Head of caudate nucleus (tissue), 42 donors: ENCODE measurements around the gene BIN2.

ENCODE experiments used
- DNase-seq, 42 donors: peaks; one replicate each; pipeline versions ENCODE4 v3.0.0 to v3.0.0-alpha.2; 2020 to 2021; ENCODE audit warnings: mixed read lengths in 7 of 42
- intact Hi-C: fragments of 100-400 bp; cut with DNase I; formaldehyde crosslinking; loops from one replicate; pipeline ENCODE4 v1.15.0; 2022

The BIN2 gene

DNA sequence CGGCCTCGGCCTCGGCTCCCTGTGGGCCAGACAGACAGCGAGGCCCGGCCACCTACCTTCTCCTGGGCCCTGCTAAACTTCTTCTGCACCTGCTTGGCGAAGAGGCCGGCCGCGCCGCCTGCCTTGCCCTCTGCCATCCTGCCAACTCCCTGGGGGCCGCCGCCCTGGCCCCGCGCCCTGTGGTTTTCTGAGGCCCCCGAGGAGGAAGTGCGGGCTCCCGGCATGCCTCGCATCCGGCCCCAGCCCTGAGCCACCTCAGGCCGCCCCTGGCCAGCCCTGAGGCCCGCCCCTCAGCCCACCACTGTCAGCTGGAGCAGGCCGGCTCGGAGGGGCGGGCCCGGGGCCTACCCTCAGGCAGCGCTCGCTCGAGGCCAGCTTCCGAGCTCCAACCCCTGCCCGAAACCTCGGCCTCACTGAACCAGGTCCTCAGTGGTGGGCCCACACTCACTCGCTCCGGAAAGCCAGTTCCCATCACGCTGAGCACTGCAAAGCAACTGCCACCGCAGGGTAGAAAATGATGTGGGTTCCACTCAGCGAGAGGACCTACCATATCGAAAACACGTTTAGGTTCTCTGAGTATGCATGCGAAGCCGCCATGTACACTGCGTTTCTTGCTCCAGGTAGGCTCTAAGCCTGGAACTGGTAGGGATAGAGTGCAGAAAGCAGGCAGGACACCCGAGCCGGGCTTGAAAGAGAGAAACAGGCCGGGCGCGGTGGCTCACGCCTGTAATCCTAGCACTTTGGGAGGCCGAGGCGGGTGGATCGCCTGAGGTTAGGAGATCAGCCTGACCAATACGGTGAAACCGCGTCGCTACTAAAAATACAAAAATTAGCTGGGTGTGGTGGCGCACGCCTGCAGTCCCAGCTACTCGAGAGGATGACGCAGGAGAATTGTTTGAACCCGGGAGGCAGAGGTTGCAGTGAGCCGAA, at the start of gene BIN2:
Gene BIN2, minus strand, starts transcription at position 209 of the 930 bp plus-strand sequence. Its CDS starts 72 bp downstream, at position 137.
- peak in 37 of 42 donors; percentile 7 to 62 (median 39) for DNase-seq
- intact Hi-C loops, result no loop called here

GRCh38 chr12:51373187-51373586, 49.2 kb upstream of the BIN2 start:
- intact Hi-C loops, result no loop called here
- DNase-seq, result no peak

- intact Hi-C loops, result no loop called here
- DNase-seq, result no peak
Measured at GRCh38 chr12:51372021-51372420, 48.0 kb upstream of the BIN2 start.

GRCh38 chr12:51371295-51371953, 47.5 kb upstream of the BIN2 start:
- DNase-seq, result peak in 14 of 42 donors; percentile 16 to 79 (median 36)
- intact Hi-C loops, result no loop called here

DNA sequence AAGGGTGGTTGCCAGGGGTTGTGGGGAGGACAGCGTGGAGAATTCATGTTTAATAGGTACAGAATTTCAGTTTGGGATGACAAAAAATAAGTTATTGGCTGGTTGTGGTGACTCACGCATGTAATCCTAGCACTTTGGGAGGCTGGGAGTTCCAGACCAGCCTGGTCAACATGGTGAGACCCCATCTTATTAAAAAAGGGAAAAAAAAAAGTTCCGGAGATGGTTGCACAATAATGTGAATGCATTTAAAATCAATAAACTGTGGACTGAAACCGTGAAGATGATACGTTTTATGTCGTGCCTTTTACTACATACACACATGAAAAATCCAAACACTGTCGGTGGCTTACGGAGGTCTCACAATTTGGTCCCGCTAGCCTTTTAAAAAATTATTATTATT, 46.7 kb upstream of the BIN2 start:
- intact Hi-C loops, result no loop called here
- DNase-seq, result no peak

DNA sequence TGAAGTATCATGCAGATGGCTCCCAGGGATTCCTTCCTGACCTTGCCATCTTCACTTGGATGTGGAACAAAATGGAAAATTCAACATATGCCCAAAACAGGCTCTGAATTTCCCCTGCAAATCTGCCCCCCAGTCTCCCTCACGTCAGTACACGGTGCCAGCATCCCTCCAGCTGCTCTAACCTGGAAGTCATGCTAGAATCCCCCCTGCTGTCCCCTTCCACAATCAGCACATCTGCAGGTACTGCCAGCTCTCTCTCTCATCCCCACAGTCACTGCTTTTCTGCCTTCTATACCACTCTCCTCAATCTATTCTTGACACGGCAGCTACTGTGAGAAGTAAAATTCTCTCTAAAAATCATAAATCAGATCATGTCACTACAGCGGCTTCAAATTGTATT, 45.6 kb upstream of the BIN2 start:
- no peak for DNase-seq
- intact Hi-C loops, result no loop called here

DNA sequence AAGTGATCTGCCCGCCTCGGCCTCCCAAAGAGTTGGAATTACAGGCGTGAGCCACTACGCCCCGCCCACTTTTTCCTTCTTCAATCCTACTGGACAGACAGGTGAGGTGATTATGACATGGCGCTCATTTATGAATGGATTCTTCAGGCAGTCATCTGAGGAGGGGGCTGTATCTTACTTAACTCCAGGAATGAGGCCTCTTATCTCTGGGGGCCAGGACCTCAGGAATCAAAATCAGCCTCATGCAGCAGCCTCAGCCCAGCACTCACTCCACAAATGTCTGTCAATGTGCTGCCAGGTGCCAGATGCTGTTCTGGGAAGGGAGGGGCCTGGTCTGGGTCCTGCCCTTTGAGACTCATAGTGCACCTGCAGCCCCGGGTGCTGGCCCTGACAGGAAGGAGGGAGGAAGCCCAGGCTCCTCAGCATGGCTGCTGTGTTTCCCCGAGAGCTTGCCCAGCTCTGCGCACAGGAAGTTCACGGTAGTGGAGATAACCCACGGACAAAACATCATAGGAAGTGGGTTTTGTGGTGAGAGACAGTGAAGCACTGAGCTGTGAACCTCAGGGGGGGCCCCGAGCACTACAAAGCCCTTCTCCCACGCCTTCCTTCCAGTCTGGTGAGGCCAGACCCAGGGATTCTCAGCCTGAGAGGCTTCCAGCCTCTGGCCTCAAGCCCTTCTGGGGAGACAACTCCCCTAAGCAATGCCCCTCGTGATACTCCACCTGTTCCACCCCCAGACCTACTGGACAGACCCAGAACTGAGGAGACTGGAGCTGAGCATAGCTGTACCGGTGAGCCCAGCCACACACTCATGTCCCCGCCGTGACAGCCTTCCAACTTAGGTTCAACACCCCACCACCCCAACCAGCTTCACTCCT, 44.9 kb upstream of the BIN2 start:
- peak in 10 of 42 donors; percentile 8 to 45 (median 32) for DNase-seq
- intact Hi-C loops, result no loop called here

DNA sequence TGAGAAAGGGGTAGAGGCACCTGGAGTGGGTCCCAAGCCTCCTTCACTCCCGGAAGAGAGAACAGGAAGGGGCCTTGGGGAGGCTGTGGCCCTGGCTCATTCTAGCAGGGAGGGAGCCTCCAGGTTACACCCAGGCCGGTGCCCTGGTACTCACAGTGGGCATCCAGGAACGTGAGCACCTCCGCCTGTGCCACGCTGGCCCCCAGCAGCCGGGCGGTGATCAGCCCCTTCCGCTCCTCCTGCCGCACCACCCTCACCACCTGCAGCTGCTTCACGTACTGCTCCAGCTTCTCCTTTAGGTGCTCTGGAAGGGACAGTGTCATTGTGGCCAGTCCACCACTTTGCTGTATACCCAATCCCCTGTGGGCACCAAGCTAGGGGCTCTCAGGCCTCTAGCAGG, 41.3 kb upstream of the BIN2 start:
- DNase-seq, result no peak
- intact Hi-C loops, result no loop called here

DNA sequence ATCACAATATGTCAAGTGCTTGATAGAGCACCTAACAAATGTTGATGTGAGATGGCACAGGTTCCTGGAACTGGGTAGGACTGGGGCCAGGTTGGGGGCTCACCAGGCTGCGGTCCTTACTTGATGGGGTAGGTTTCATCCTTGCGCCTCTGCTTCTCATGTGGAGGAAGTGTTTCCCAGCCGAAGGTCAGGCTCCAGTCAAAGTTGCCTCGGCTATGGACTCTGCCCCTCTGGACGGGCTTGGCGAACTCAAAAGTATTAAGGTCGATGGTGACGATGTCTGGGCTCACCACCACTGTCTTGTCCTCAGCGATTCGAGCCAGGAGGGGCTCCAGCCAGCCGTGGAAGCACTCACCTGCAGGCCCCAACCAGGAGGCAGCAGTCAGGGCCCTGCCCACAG, 40.0 kb upstream of the BIN2 start:
- no peak for DNase-seq
- intact Hi-C loops, result no loop called here

DNA sequence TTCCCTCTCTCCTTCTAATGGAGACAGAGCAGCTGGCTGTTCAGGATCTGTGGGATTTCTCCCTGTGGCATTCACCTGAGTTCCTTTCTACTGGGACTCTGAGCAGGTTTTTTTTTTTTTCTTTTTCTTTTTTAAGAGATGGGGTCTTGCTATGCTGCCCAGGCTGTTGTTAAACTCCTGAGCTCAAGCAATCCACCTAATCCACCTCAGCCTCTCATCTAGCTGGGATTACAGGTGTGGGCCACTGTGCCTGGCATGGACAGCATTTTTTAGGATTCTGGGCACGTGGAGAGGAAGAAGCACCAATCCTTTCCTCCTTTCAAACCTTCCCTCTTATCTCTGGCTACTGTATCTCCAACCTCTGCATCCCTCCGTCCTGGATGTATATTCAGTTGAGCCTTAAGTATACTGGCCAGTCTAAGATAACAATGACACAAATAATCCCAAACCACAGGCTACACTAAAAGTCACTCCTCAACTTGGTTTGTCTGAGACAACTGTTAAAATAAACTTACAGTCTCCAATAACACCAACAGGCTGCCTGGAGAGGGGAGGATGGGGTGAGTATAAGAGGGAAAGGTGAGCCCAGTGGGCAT, 38.9 kb upstream of the BIN2 start:
- DNase-seq, result no peak
- intact Hi-C loops, result no loop called here

DNA sequence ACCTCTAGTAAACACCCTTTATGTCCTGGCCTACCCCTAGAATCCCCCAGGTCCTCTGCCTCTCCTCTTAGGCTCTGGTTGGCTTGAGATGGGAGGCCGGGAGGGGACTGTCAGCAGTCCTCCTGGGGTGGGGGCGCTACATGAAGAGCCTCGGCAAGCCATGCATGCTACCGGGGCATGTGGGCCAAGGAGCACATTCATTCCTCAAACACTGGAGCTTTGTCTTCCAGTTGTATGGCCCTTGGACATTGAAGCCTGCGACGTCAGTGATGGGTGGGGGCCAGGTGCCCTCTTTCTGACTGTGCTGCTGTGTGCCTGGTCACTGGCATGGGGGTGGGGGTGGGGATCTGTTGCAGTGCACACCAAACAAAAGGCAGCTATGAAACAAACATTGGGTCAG, 38.3 kb upstream of the BIN2 start:
- peak; percentile 35 to 96 (median 87) for DNase-seq

DNA sequence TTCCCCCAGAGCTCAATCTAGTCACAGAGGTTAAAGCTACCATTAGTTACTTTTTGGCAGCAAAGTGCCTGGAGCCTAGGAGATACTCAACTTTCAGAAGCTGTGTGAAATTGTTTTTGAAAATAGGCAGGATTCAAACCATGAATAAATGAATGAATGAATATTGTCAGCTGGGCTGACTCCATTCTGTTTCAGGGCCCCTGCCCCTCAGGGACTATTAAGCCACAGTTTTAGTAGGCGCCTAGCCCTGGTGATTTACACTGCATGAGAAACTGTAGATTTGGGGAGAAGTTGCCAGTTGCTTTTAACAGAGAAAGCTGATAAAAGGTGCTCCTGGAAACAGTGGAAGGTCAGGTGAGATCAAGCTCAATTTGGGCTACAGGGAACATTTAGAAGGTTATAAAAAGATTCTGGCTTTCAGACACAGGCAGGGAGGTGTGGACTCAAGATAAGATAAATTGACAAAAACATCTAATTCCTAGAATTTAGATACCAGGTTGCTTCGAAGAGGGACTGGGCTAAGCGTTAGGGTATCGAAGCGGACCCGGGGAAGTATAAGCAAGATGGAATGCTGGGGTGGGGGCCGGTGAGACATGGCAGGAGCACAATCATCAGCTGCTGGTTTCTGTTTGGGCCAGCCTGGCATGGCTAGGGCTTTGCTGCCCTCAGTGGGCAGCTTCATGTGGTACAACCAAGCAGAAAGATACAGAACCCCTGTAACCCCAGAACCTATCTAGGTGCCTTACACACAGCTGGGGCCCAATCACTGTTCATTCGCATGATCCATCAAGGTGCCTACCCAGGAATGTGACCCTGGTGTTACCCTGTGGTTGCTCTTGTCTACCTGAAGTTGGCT, 37.4 kb upstream of the BIN2 start:
- intact Hi-C loops, result no loop called here
- peak in 7 of 42 donors; percentile 10 to 53 (median 29) for DNase-seq

More for the DNA sequence above, 38.3 kb upstream of the BIN2 start:
- intact Hi-C loops, result no loop called here

- no peak for DNase-seq
- intact Hi-C loops, result no loop called here
Measured at GRCh38 chr12:51360315-51360714, 36.3 kb upstream of the BIN2 start.

GRCh38 chr12:51359851-51360250, 35.9 kb upstream of the BIN2 start:
- intact Hi-C loops, result no loop called here
- no peak for DNase-seq

DNA sequence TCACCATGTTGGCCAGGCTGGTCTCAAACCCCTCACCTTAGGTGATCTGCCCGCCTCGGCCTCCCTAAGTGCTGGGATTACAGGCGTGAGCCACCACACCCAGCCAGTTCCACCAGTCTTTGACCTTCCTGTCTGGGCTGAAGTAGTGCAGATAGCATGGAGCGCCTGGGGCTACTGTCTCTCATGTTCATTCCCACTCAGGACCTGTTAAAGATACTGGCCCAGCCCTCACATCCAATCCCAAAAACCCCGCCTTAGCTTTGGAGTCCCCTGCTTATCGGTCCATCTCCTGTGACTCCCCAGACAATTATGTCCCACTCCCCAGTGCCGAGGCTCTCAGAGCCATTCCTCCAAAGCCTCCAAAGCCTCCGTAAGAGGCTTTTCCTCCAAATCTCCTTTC, 34.5 kb upstream of the BIN2 start:
- DNase-seq, result no peak
- intact Hi-C loops, result no loop called here

- intact Hi-C loops, result no loop called here
- no peak for DNase-seq
Measured at GRCh38 chr12:51357374-51358047, 33.5 kb upstream of the BIN2 start.

DNA sequence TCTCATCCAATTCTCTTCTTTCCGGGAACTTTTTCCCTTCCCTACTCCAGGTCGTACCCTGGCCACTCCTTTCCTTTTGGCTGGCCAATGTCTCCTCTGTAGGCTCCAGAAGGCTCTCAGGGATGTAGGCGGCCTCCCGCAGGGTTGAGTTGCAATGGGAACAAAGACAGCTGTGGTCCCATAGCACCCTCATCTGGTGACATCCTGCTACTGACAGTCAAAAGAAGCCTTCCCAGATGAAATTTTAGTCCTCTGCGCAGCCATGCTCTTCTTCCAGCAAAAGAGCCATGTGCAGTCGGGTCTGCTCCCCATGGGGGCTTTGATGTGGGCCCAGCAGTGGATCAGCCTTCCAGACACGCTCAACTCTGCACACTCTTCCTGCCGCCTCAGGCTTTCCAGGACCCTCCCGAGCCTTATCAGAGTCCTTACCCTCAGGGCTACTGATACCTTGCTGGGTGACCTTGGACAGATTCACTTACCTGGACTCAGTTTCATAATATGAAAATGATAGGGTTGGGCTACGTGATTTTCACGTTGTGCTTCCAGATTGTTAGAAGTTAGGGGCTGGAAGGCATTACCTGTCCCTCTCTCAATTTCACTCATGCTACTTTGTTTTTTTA, 28.0 kb upstream of the BIN2 start:
- peak; percentile 22 to 85 (median 68) for DNase-seq
- intact Hi-C loops, result no loop called here
